ENCODE results near the gene CTAGE6.
"Not testable (repeated sequence)": the region's sequence is repeated elsewhere in the genome, so short reads cannot be mapped to it uniquely, and the experiment has no call there.

The CTAGE6 gene, protein sequence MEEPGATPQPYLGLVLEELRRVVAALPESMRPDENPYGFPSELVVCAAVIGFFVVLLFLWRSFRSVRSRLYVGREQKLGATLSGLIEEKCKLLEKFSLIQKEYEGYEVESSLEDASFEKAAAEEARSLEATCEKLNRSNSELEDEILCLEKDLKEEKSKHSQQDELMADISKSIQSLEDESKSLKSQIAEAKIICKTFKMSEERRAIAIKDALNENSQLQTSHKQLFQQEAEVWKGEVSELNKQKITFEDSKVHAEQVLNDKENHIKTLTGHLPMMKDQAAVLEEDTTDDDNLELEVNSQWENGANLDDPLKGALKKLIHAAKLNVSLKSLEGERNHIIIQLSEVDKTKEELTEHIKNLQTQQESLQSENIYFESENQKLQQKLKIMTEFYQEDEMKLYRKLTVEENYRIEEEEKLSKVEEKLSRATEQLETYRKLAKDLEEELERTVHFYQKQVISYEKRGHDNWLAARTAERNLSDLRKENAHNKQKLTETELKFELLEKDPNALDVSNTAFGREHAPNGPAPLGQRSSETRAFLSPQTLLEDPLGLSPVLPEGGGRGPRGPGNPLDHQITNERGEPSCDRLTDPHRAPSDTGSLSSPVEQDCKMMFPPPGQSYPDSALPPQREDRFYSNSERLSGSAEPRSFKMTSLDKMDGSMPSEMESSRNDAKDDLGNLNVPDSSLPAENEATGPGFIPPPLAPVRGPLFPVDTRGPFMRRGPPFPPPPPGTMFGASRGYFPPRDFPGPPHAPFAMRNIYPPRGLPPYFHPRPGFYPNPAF

GRCh38 chr7:143757596-143757995 lies at the start of gene CTAGE6:
CTAGE6 (minus strand) TSS chr7:143757696; CDS start chr7:143757658, 38 bp downstream.
- DNase-seq = not testable (repeated sequence)

- DNase-seq = not testable (repeated sequence)
Measured at GRCh38 chr7:143806664-143807071, 49.2 kb upstream of the CTAGE6 start.

DNA sequence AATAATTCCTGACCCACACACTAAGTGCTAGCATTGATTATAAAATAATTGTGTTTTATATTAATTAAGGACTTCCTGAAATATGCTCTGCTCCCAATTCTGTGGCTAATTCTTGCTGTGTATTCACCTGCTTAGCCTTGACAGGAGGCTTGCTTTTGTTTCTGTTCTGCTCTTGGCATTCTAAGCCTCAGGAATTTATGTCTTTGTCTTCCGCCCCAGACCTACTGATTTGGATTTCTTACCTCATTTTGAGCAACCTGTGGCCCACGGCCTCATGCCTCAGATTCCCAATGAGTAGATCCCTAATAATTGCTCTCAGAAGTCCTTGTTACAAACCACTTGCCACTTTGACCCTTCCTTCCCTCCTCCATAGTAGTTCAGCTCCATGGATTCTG lies 40.4 kb upstream of the CTAGE6 start:
- DNase-seq = not testable (repeated sequence)

DNA sequence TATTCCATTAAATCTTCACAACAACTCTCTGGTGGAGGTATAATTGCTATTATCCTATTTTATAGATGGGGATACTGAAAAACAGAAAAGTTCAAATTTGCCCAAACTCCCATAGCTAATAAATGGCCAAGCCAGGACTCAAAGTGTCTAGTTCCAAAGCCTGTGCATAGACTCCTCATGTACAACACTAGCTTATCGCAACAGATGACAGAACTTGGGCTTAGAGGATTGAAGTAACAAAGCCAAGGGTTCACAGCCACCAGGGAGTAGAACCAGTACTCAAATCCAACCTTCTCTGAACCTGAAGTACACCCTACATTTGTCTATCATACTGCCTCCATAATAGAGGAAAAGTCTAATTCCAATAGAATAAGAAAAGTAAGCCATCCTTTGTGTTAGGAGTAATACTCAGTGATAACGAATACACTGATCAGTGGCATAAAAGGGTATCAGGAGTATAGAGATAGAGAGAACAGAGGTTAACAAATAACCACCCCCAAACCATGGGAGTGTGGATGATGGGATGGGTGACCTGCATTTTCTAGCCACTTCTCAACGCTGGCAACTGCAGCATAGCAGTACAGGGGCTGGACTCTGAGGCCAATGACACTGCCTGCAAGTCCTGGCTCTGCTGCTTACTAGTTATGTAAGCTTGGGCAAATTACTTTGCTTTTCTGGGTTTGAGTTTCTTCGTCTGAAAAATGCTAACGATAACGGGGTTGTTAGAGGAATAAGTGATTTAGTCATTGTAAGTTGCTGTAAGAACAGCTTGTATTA lies 39.8 kb upstream of the CTAGE6 start:
- DNase-seq = peak; percentile 1

- not testable (repeated sequence) for DNase-seq
Measured at GRCh38 chr7:143795653-143796052, 38.2 kb upstream of the CTAGE6 start.

DNA sequence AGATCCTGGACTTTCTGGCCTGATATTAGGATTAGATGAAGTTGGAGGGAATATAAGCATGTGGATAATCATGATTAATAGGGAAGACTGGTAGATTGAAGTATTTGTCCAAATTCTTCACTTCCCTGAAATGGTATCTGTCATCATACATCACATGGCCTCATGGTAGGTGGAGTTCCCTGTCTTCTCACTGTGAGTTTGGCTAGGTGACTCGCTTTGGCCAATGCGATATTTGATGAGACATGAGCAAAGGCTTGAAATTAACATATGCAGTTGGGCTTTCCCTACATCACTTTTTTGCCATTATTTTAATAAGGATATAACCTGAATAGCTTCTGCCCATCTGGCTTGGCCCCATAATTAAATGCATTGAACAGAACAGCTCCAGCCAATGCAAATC lies 35.1 kb upstream of the CTAGE6 start:
- DNase-seq = not testable (repeated sequence)

DNA sequence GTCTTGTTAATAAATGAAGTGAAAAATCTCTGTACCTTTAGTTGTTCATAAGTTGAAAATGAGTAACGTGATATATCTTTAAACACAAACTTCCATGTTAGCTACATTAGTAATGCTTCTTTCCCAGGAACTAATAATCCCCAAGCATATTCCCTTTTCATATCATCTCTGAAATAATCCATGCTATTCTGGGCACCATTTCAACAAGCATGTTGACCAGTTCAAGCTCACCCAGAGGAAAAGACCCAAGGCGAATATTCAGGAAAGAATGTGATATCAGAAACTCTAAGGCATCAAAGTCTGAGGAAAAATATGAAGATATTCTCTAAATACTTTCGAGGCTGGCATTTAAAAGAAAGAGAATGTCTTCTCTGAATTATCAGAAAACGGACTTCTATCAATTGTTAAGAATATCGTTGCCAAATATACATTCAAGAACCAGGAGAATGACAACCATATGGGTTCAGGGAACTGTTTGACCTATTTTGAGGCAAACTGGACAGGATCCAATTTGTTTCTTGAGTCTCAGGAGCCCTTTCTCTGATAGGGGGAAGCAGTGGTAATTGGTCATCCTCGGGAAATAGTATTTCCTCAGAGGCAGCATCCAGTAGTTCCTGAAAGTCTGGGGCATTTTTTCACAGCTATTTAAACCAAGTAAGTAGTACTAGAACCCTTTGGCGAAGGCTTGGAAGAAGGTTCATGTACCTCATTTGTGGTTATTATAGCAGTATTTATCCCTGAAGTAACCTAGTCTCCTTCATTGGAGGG lies 28.1 kb upstream of the CTAGE6 start:
- DNase-seq = not testable (repeated sequence)

- not testable (repeated sequence) for DNase-seq
Measured at GRCh38 chr7:143779591-143779990, 22.1 kb upstream of the CTAGE6 start.

GRCh38 chr7:143772738-143773468 lies 15.4 kb upstream of the CTAGE6 start:
- not testable (repeated sequence) for DNase-seq

- not testable (repeated sequence) for DNase-seq
Measured at GRCh38 chr7:143767531-143767930, 10.0 kb upstream of the CTAGE6 start.

- not testable (repeated sequence) for DNase-seq
Measured at GRCh38 chr7:143765678-143766077, 8.2 kb upstream of the CTAGE6 start.

- not testable (repeated sequence) for DNase-seq
Measured at GRCh38 chr7:143763065-143763464, 5.6 kb upstream of the CTAGE6 start.

GRCh38 chr7:143745340-143745739 lies 12.2 kb downstream of the CTAGE6 start:
- not testable (repeated sequence) for DNase-seq

- DNase-seq = peak; percentile 54
Measured at GRCh38 chr7:143737037-143737819, 20.3 kb downstream of the CTAGE6 start.

GRCh38 chr7:143735962-143736361 lies 21.5 kb downstream of the CTAGE6 start:
- no peak for DNase-seq

DNA sequence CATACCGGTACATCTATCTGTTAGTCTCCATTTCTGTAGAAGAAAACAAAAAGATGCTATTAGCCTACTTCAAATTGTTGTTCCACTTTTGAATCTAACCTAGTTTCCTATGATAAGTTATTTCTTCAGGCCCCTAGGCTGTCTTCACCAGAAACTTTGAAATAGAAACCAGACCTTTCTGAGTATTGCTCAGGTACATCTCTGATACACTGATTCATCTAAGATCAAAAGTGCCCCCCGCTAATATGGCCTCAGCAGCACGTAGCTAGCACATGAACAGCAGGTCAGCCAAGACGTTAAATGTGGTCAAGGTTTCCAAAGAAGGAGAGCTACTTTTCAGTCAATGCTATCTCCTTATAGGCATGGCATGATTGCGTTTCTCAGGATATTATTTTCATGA lies 23.6 kb downstream of the CTAGE6 start:
- DNase-seq = no peak

DNA sequence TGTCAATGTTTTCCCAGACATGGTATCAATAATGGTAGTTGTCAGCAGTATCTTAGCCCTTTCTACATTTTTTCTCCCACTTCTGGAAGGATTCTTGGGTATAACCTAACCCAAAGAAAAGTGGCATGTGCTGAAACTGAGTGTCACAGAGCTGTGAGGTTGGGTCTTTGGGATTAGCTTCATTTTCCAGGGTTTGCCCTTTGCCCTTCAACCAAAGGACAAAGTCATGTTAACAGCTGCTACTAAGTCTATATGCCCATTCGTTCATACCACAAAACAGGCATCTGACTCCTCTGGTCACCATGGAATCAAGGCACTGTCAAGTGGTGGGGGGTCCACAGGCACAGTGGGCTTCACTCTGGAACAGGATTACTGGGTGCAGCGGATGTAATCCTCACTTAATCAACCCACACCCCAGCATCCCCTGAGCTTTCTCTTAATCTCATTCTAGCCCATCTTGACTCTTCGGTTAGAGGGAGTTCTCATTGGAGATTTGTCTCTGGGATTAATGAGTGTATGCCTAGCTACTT lies 29.1 kb downstream of the CTAGE6 start:
- DNase-seq = no peak

DNA sequence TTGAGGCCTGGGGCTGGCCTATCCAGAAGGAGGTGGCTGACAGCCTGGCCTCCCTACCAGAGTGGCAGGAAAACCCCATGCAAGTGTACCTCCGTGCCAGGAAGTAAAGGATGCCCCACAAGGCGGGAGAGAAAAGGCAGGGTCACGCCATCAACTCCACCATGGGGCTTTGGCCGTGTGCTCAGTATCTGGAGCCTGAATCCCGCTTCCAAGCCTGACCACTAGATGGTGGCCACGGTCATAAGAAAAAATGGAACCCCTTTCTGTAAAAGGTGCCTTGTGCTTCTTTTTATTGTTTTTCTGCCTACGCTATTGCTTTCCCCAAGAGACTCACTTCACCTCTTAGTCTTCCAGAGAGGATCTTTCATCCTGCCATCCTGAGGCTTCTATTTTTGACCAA lies 29.9 kb downstream of the CTAGE6 start:
- not testable (repeated sequence) for DNase-seq

GRCh38 chr7:143726143-143726542 lies 31.4 kb downstream of the CTAGE6 start:
- DNase-seq = not testable (repeated sequence)

DNA sequence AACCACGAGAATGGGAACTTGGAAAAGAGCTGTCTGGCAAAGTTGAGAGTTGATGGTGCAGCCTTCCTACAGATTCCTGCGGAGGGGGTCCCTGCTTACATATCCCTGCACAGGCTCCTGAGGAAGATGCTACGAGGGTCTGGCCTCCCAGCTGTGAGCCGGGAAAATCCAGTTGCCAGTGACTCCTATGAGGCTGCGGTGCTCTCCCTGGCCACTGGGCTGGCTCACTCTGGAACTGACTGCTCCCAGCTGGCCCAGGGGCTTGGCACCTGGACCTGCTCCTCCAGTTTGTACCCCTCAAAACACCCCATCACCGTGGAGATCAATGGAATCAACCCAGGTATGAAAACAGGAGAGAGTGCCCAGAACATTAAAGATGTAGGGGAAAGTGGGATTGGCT lies 37.2 kb downstream of the CTAGE6 start:
- DNase-seq = not testable (repeated sequence)
